NCI-H146 treated with DMSO at 0.1 percent for 48 hours (cell line): Measurements from ENCODE around the gene CSHL1.
"Not testable (repeated sequence)": the region's sequence is repeated elsewhere in the genome, so short reads cannot be mapped to it uniquely, and the experiment has no call there.

Experiments used
- DNase-seq: peaks from one replicate; lab custom pipeline; 2025; ENCODE audit not compliant: unreplicated experiment; lab: John Stamatoyannopoulos, UW

CSHL1 gene

GRCh38 chr17:63918789-63919305 lies 7.8 kb upstream of the CSHL1 start, which contains the start of gene GH1:
Gene GH1 (minus strand): TSS chr17:63918839. CDS start chr17:63918776, 63 bp downstream.
- DNase-seq: not testable (repeated sequence)

- DNase-seq: no peak
These were observed 7.2 kb upstream of the CSHL1 start for GRCh38 chr17:63918305-63918704.

GRCh38 chr17:63917646-63918045 lies 6.6 kb upstream of the CSHL1 start:
- DNase-seq: no peak

GRCh38 chr17:63917206-63917605 lies 6.1 kb upstream of the CSHL1 start:
- DNase-seq: not testable (repeated sequence)

- DNase-seq: no peak
These were observed 5.6 kb upstream of the CSHL1 start for GRCh38 chr17:63916566-63917185.

GRCh38 chr17:63915753-63916152 lies 4.7 kb upstream of the CSHL1 start:
- DNase-seq: not testable (repeated sequence)

GRCh38 chr17:63914471-63914870 lies 3.4 kb upstream of the CSHL1 start:
- no peak for DNase-seq

- no peak for DNase-seq
These were observed 621 bp upstream of the CSHL1 start for GRCh38 chr17:63911657-63912100.

- DNase-seq: no peak
These were observed 962 bp downstream of the CSHL1 start for GRCh38 chr17:63910096-63910495.

- DNase-seq: not testable (repeated sequence)
These were observed 1.5 kb downstream of the CSHL1 start for GRCh38 chr17:63909586-63909985.

GRCh38 chr17:63907161-63907778 lies 3.8 kb downstream of the CSHL1 start:
- DNase-seq: not testable (repeated sequence)

GRCh38 chr17:63904796-63905195 lies 6.3 kb downstream of the CSHL1 start:
- not testable (repeated sequence) for DNase-seq

GRCh38 chr17:63903787-63904201 lies 7.3 kb downstream of the CSHL1 start:
- not testable (repeated sequence) for DNase-seq

GRCh38 chr17:63901971-63902370 lies 9.1 kb downstream of the CSHL1 start:
- DNase-seq: not testable (repeated sequence)

GRCh38 chr17:63898899-63899798 lies 11.9 kb downstream of the CSHL1 start:
- DNase-seq: not testable (repeated sequence)

GRCh38 chr17:63896524-63897354 lies 14.3 kb downstream of the CSHL1 start, which contains the start of gene CSH1:
Gene CSH1 (minus strand): TSS chr17:63896574. CDS start chr17:63896511, 63 bp downstream.
- not testable (repeated sequence) for DNase-seq

GRCh38 chr17:63894821-63895220 lies 16.2 kb downstream of the CSHL1 start:
- not testable (repeated sequence) for DNase-seq

GRCh38 chr17:63894021-63894420 lies 17.0 kb downstream of the CSHL1 start:
- DNase-seq: not testable (repeated sequence)

GRCh38 chr17:63892316-63893037 lies 18.6 kb downstream of the CSHL1 start:
- not testable (repeated sequence) for DNase-seq
